SK-N-SH treated with all-trans-retinoic acid at 6 μM for 48 hours (cell line): Measurements from ENCODE around the gene TAF7L.

Experiments
- ISL1 ChIP-seq: fragments of 250-450 bp; sonication (Bioruptor Pico); IDR thresholded peaks from 2 replicates; pipeline ENCODE4 v2.1.2; 2022; ENCODE audit warnings: mild to moderate bottlenecking, moderate library complexity
- OSR1 ChIP-seq: fragments of 250-450 bp; sonication (Bioruptor Pico); IDR thresholded peaks from 2 replicates; pipeline ENCODE4 v1.8.0; 2022; ENCODE audit warnings: moderate library complexity, mild to moderate bottlenecking, inconsistent platforms
- PPARA ChIP-seq: fragments of 250-450 bp; sonication (Bioruptor Pico); IDR thresholded peaks from 2 replicates; pipeline ENCODE4 v1.5.0; 2020; ENCODE audit warnings: mild to moderate bottlenecking, borderline replicate concordance
- RARB ChIP-seq: fragments of 250-450 bp; sonication (Bioruptor Pico); IDR thresholded peaks from 2 replicates; pipeline ENCODE4 v1.8.0; 2021; ENCODE audit warnings: mild to moderate bottlenecking, moderate library complexity
- ZFP3 ChIP-seq: fragments of 250-450 bp; sonication (Bioruptor Pico); IDR thresholded peaks from 2 replicates; pipeline ENCODE4 v1.5.0; 2020; ENCODE audit warnings: mild to moderate bottlenecking, moderate library complexity
- TF ChIP-seq, protein P1 (sequence below): fragments of 250-450 bp; sonication (Bioruptor Pico); IDR thresholded peaks from 2 replicates; pipeline ENCODE4 v1.5.1; 2021; ENCODE audit warnings: mild to moderate bottlenecking, moderate library complexity
- TF ChIP-seq, protein P2 (sequence below): fragments of 250-450 bp; sonication (Bioruptor Pico); IDR thresholded peaks from 2 replicates; pipeline ENCODE4 v1.8.0; 2020; ENCODE audit warnings: mild to moderate bottlenecking, moderate library complexity, borderline replicate concordance

DNA sequence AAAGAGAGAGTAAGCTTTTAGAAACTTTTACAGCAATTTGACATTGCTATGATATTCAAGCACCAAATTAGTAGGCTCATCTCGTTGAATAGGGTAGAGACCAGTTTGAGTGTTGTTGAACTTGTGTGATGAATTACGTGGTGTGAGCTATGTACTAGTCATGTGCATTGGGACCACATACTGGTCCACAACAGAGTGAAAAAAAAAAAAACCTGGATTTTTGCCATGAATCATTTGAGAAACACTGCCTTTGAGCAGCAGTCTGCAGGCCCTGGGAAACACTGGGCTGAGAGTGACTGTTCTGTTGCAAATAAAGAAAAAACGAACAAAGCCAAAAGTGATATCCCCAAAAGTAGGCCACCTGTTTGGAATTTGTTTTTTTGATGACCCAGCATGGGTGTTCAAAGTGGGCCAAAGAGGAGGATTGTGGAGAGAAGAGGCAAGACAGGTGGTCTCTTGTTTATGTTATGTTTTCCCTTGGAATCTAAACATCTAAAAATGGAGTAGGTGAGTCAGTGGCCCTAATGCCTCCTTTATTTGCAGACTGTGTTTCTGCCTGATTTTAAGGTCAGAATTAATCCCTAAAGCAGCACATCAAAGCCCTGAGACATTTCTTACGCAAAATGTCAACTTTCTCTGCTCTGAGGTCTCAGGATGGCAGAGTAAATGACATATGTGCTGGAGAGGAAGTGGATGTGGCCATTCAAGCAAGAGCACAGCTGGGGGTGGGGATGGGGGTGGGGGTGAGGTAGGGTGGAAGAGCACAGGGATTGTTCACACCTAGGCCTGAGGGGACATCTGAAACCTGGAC is 33.5 kb downstream of the TAF7L start:
- TF ChIP-seq, protein P1, sequence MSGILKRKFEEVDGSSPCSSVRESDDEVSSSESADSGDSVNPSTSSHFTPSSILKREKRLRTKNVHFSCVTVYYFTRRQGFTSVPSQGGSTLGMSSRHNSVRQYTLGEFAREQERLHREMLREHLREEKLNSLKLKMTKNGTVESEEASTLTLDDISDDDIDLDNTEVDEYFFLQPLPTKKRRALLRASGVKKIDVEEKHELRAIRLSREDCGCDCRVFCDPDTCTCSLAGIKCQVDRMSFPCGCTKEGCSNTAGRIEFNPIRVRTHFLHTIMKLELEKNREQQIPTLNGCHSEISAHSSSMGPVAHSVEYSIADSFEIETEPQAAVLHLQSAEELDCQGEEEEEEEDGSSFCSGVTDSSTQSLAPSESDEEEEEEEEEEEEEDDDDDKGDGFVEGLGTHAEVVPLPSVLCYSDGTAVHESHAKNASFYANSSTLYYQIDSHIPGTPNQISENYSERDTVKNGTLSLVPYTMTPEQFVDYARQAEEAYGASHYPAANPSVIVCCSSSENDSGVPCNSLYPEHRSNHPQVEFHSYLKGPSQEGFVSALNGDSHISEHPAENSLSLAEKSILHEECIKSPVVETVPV: no peak
- TF ChIP-seq PPARA (CRISPR knock-in tag): no peak
- TF ChIP-seq, protein P2, sequence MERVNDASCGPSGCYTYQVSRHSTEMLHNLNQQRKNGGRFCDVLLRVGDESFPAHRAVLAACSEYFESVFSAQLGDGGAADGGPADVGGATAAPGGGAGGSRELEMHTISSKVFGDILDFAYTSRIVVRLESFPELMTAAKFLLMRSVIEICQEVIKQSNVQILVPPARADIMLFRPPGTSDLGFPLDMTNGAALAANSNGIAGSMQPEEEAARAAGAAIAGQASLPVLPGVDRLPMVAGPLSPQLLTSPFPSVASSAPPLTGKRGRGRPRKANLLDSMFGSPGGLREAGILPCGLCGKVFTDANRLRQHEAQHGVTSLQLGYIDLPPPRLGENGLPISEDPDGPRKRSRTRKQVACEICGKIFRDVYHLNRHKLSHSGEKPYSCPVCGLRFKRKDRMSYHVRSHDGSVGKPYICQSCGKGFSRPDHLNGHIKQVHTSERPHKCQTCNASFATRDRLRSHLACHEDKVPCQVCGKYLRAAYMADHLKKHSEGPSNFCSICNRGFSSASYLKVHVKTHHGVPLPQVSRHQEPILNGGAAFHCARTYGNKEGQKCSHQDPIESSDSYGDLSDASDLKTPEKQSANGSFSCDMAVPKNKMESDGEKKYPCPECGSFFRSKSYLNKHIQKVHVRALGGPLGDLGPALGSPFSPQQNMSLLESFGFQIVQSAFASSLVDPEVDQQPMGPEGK (CRISPR knock-in tag): no peak
- TF ChIP-seq RARB (CRISPR knock-in tag): no peak
- TF ChIP-seq ISL1 (CRISPR knock-in tag): no peak
- TF ChIP-seq ZFP3 (CRISPR knock-in tag): no peak
- no peak for TF ChIP-seq OSR1 (CRISPR knock-in tag)
